ENCODE measurements around the gene HIBCH. TPM values are rescaled to one million over a fixed set of nuclear protein-coding genes. Genes with fewer than 3 reads are reported as not detected.
"Not testable (repeated sequence)": the region's sequence is repeated elsewhere in the genome, so short reads cannot be mapped to it uniquely, and the experiment has no call there.

HIBCH gene
- total and polyA plus RNA-seq, 2 of the 13 experiments (the other 11 are each of a cell fraction or from before 2014, with no cell fraction given) = 18.8 to 49.5 TPM

- peak; percentile 61 for TF ChIP-seq SKI (IDR thresholded peaks at IDR 0.05; ENCODE audit: partially characterized antibody)
- no peak for TF ChIP-seq SP4 (CRISPR knock-in tag; IDR thresholded peaks at IDR 0.05)
- TF ChIP-seq RAD51 (IDR thresholded peaks at IDR 0.05; ENCODE audit: borderline replicate concordance) = no peak
- no peak for TF ChIP-seq ZNF546 (CRISPR knock-in tag; conservative IDR thresholded peaks at IDR 0.05)
- no peak for TF ChIP-seq CBFB (CRISPR knock-in tag; IDR thresholded peaks at IDR 0.05)
- peak; percentile 73; the same call in 1 of the 2 replicates for TF ChIP-seq RERE (CRISPR knock-in tag; IDR thresholded peaks at IDR 0.05; ENCODE audit: low read depth)
- TF ChIP-seq FOXO1 (CRISPR knock-in tag; IDR thresholded peaks at IDR 0.05) = no peak
- TF ChIP-seq FOSL1 (CRISPR knock-in tag; IDR thresholded peaks at IDR 0.05; ENCODE audit: borderline replicate concordance) = no peak
- no peak for TF ChIP-seq KDM1A (CRISPR knock-in tag; IDR thresholded peaks at IDR 0.05)
- TF ChIP-seq ZNF772 (CRISPR knock-in tag; IDR thresholded peaks at IDR 0.05) = no peak
- TF ChIP-seq HDAC2 (CRISPR knock-in tag; IDR thresholded peaks at IDR 0.05) = no peak
- no peak for TF ChIP-seq SRF (IDR thresholded peaks at IDR 0.05; ENCODE audit: low read depth, low read length)
- TF ChIP-seq ZNF562 (CRISPR knock-in tag; IDR thresholded peaks at IDR 0.05; ENCODE audit: borderline replicate concordance) = no peak
- TF ChIP-seq ZBTB8A (CRISPR knock-in tag; IDR thresholded peaks at IDR 0.05; ENCODE audit: borderline replicate concordance, low read depth) = no peak
These were observed 49.3 kb downstream of the HIBCH start (continued) for GRCh38 chr2:190270298-190270697.

- H3K9ac ChIP-seq (ENCODE audit: insufficient read depth, low read depth, low read length); H3K27me3 ChIP-seq (ENCODE audit: control insufficient read depth in 1 of 2, insufficient read depth in 2 of 2, low read length in 2 of 2); H3K79me2 ChIP-seq (ENCODE audit: insufficient read depth, low read length); DNase-seq (ENCODE audit: low spot score); H3K36me3 ChIP-seq (replicated peaks in 1 of 2; ENCODE audit: control insufficient read depth in 1 of 2, insufficient read depth in 2 of 2, low read length in 2 of 2); H3K27ac ChIP-seq (ENCODE audit: extremely low read length, insufficient read depth, low read length); H4K20me1 ChIP-seq (ENCODE audit: insufficient read depth, low read length); POLR2A ChIA-PET; BruUV-seq (replicated peaks); intact Hi-C loops (cut with micrococcal nuclease; ENCODE audit: unreplicated experiment); H2AFZ ChIP-seq (ENCODE audit: low read length); ATAC-seq; FAIRE-seq; in situ Hi-C loops (cut with HindIII; ENCODE audit: extremely low pct_ligation_motif_present, low pct_unique_long_range_greater_than_20kb); CTCF ChIA-PET (ENCODE audit: low intra/inter-chr PET ratio, low total read pairs); H3K4me3 ChIP-seq (replicated peaks in 1 of 3; ENCODE audit: insufficient read depth in 1 of 3, low read depth in 2 of 3, low read length in 3 of 3); H3K4me2 ChIP-seq (ENCODE audit: low read depth, low read length); H3K9me3 ChIP-seq (ENCODE audit: low read length): not testable (repeated sequence)
- peaks cover 15% of the 10 kb centered on the region; the same call in 1 of the 2 replicates for H3K4me1 ChIP-seq (ENCODE audit: insufficient read depth, low read length)
- 94% methylated on average over 3 of the region's 3 CpGs for WGBS (ENCODE audit: low lambda C conversion rate)
These were observed 49.9 kb downstream of the HIBCH start for GRCh38 chr2:190269699-190270098.
